ENCODE data around the gene NF2.

DNA sequence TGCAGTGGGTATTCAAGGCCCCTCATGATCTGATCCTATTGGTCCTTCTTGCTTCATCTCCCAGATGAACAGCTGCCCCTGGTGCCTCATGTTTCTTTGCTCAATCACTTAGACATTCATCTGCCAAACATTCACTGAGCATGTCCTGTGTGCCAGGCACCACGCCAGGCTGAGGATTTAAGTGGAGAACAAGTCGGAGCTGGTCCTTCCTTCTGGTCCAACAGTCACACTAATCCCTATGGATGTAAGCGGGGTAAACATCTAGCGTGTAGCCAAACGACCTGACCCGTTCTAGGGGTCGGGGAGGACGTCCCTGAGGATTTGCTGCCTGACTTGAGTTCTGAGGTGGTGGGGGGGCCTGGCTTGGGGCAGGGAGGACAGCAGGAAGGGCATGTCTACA, 141.5 kb downstream of the NF2 start:
- TF ChIP-seq HDGF (IDR thresholded peaks at IDR 0.05), result no peak
- TF ChIP-seq TAF1 (IDR thresholded peaks at IDR 0.05; ENCODE audit: borderline replicate concordance, low read depth, low read length), result no peak
- no peak for TF ChIP-seq TCF12 (IDR thresholded peaks at IDR 0.05; ENCODE audit: low read depth, low read length)
- TF ChIP-seq, protein P1, sequence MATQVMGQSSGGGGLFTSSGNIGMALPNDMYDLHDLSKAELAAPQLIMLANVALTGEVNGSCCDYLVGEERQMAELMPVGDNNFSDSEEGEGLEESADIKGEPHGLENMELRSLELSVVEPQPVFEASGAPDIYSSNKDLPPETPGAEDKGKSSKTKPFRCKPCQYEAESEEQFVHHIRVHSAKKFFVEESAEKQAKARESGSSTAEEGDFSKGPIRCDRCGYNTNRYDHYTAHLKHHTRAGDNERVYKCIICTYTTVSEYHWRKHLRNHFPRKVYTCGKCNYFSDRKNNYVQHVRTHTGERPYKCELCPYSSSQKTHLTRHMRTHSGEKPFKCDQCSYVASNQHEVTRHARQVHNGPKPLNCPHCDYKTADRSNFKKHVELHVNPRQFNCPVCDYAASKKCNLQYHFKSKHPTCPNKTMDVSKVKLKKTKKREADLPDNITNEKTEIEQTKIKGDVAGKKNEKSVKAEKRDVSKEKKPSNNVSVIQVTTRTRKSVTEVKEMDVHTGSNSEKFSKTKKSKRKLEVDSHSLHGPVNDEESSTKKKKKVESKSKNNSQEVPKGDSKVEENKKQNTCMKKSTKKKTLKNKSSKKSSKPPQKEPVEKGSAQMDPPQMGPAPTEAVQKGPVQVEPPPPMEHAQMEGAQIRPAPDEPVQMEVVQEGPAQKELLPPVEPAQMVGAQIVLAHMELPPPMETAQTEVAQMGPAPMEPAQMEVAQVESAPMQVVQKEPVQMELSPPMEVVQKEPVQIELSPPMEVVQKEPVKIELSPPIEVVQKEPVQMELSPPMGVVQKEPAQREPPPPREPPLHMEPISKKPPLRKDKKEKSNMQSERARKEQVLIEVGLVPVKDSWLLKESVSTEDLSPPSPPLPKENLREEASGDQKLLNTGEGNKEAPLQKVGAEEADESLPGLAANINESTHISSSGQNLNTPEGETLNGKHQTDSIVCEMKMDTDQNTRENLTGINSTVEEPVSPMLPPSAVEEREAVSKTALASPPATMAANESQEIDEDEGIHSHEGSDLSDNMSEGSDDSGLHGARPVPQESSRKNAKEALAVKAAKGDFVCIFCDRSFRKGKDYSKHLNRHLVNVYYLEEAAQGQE (IDR thresholded peaks at IDR 0.05; ENCODE audit: low read depth, low read length), result no peak
- no peak for TF ChIP-seq CTCF (IDR thresholded peaks at IDR 0.05 in 2 of 3, conservative IDR thresholded peaks at IDR 0.05 in 1 of 3; ENCODE audit: control insufficient read depth in 2 of 3, extremely low read depth in 1 of 3, insufficient read depth in 1 of 3, low read depth in 3 of 3, low read length in 3 of 3)
- TF ChIP-seq SRF (IDR thresholded peaks at IDR 0.05; ENCODE audit: low read depth in 2 of 2, low read length in 2 of 2), result no peak
- TF ChIP-seq ZNF207 (IDR thresholded peaks at IDR 0.05; ENCODE audit: borderline replicate concordance), result no peak
- no peak for TF ChIP-seq ESRRA (IDR thresholded peaks at IDR 0.05; ENCODE audit: low read length)

All from GM12878 (cell line).